Testis (tissue), 2 donors: Measurements from ENCODE around the gene NOS1AP.

Experiments used
- CTCF ChIP-seq, 3 experiments: fragments of 450-650 bp in 2 of 3; fragments of 200-600 bp in 1 of 3; sonication (generic) in 1 of 3; IDR thresholded peaks; one replicate each; pipeline ENCODE4 v1.5.1; 2016 to 2019; ENCODE audit warnings: antibody characterized with exemption in 3 of 3, mild to moderate bottlenecking in 2 of 3, moderate library complexity in 1 of 3
- POLR2A ChIP-seq: fragments of 450-650 bp; IDR thresholded peaks from one replicate; pipeline ENCODE4 v1.6.1; 2017; ENCODE audit warnings: antibody characterized with exemption, mild to moderate bottlenecking, moderate library complexity

- TF ChIP-seq CTCF (IDR thresholded peaks at IDR 0.05) (no peak), POLR2A (no peak)
These were observed 277.8 kb downstream of the NOS1AP start for GRCh38 chr1:162347281-162347680.
